B cell (primary cell): ENCODE data around the gene PLAAT4. TPM values are rescaled to one million over a fixed set of nuclear protein-coding genes. Genes with fewer than 3 reads are reported as not detected.

Experiments used
- ATAC-seq: fragments of 200-7000 bp; cut with Tn5 transposase; one replicate; pipeline ENCODE4 v1.10.0; 2021; ENCODE audit warnings: low read depth, mild to moderate bottlenecking, moderate number of reproducible peaks, moderate library complexity
- CTCF ChIA-PET: fragments of 350-600 bp; sonication (Branson Sonifier 250); formaldehyde crosslinking; loops from one replicate; lab custom pipeline; 2021; ENCODE audit warnings: antibody characterized with exemption, inconsistent platforms; lab: Charles Lee
- POLR2A ChIA-PET: fragments of 350-600 bp; sonication (Branson Sonifier 250); formaldehyde crosslinking; loops from one replicate; lab custom pipeline; 2021; ENCODE audit warnings: antibody characterized with exemption; lab: Charles Lee
- DNase-seq: peaks from one replicate; pipeline ENCODE4 v3.0.0; 2013
- H2AFZ ChIP-seq: 2 replicates; pipeline ENCODE4 v1.6.1; 2012; ENCODE audit warnings: mild to moderate bottlenecking, low read depth, low read length; ENCODE audit not compliant: insufficient read depth, poor library complexity, severe bottlenecking
- H3K27ac ChIP-seq, 2 donors: 1 replicate in 1 of 2; 2 replicates in 1 of 2; pipeline ENCODE4 v1.5.1; 2012 to 2013; ENCODE audit warnings: low read length in 2 of 2, mild to moderate bottlenecking in 2 of 2, moderate library complexity in 1 of 2
- H3K27me3 ChIP-seq, 4 experiments: fragments of 200-600 bp in 1 of 4; sonication (generic) in 1 of 4; replicated peaks in 1 of 4; 1 replicate in 2 of 4; 2 replicates in 2 of 4; pipeline versions ENCODE4 v1.6.1 to v1.7.0; 2013 to 2016; ENCODE audit warnings: low read length in 3 of 4, mild to moderate bottlenecking in 2 of 4, mixed read lengths in 1 of 4, moderate library complexity in 1 of 4; ENCODE audit not compliant: insufficient read depth in 4 of 4, control insufficient read depth in 3 of 4; ENCODE audit errors: control extremely low read depth in 1 of 4
- H3K36me3 ChIP-seq, 2 experiments: replicated peaks in 1 of 2; 1 replicate in 1 of 2; 2 replicates in 1 of 2; pipeline versions ENCODE4 v1.6.1 to v1.7.1; 2013; ENCODE audit warnings: low read length in 1 of 2; ENCODE audit not compliant: insufficient read depth in 2 of 2, control insufficient read depth in 1 of 2; ENCODE audit errors: control extremely low read depth in 1 of 2, extremely low read depth in 1 of 2
- H3K4me1 ChIP-seq, 2 donors: fragments of 200-600 bp in 1 of 2; sonication (generic) in 1 of 2; 1 replicate in 1 of 2; 2 replicates in 1 of 2; pipeline versions ENCODE4 v1.5.1 to v1.6.1; 2013 to 2017; ENCODE audit warnings: low read length in 2 of 2; ENCODE audit not compliant: control insufficient read depth in 2 of 2, insufficient read depth in 2 of 2
- H3K4me2 ChIP-seq: replicated peaks from 2 replicates; pipeline ENCODE3; 2012; ENCODE audit warnings: mild to moderate bottlenecking, low read depth, low read length; ENCODE audit not compliant: poor library complexity, severe bottlenecking
- H3K4me3 ChIP-seq, 5 experiments: fragments of 200-600 bp in 1 of 5; sonication (generic) in 1 of 5; 1 replicate in 3 of 5; 2 replicates in 2 of 5; pipeline versions ENCODE4 v1.5.1 to v1.7.0; 2011 to 2016; ENCODE audit warnings: low read length in 4 of 5, mild to moderate bottlenecking in 4 of 5, low read depth in 2 of 5, control low read depth in 1 of 5, moderate library complexity in 1 of 5; ENCODE audit not compliant: insufficient read depth in 1 of 5; ENCODE audit errors: control extremely low read depth in 1 of 5, extremely low read depth in 1 of 5
- H3K79me2 ChIP-seq: fragments of 200-600 bp; sonication (generic); one replicate; pipeline ENCODE4 v1.6.0; 2016; ENCODE audit warnings: low read length; ENCODE audit not compliant: control insufficient read depth, insufficient read depth
- H3K9ac ChIP-seq: fragments of 200-600 bp; sonication (generic); 2 replicates; pipeline ENCODE4 v1.6.1; 2017; ENCODE audit warnings: mild to moderate bottlenecking, low read length, moderate library complexity
- H3K9me3 ChIP-seq, 3 donors: one replicate each; pipeline versions ENCODE4 v1.6.1 to v1.7.1; 2013; ENCODE audit warnings: low read length in 2 of 3; ENCODE audit not compliant: control insufficient read depth in 2 of 3, insufficient read depth in 1 of 3; ENCODE audit errors: control extremely low read depth in 1 of 3
- H4K20me1 ChIP-seq: 2 replicates; pipeline ENCODE4 v1.6.0; 2012; ENCODE audit warnings: mild to moderate bottlenecking, low read length; ENCODE audit not compliant: insufficient read depth, control insufficient read depth, poor library complexity, severe bottlenecking
- H3K27ac Mint-ChIP-seq: one replicate; pipeline ENCODE4 v1.8.0; 2021; ENCODE audit warnings: mixed read lengths
- H3K27me3 Mint-ChIP-seq: one replicate; pipeline ENCODE4 v1.8.0; 2021; ENCODE audit warnings: mixed read lengths
- H3K4me1 Mint-ChIP-seq: one replicate; pipeline ENCODE4 v1.8.0; 2021; ENCODE audit warnings: mixed read lengths
- H3K4me3 Mint-ChIP-seq: one replicate; pipeline ENCODE4 v1.8.0; 2021; ENCODE audit warnings: mixed read lengths
- H3K9me3 Mint-ChIP-seq: one replicate; pipeline ENCODE4 v1.8.0; 2022; ENCODE audit warnings: mixed read lengths; ENCODE audit not compliant: insufficient read depth
- EZH2 ChIP-seq: IDR thresholded peaks from 2 replicates; pipeline ENCODE4 v1.6.1; 2012; ENCODE audit warnings: borderline replicate concordance, low read depth, mild to moderate bottlenecking, moderate library complexity, low read length; ENCODE audit not compliant: insufficient read depth, poor library complexity, severe bottlenecking
- WGBS: methylation state at CpG from one replicate; pipeline ENCODE4 v1.1.5; 2013; ENCODE audit warnings: missing lambda C conversion rate; ENCODE audit not compliant: insufficient coverage; 5-methylcytosine and 5-hydroxymethylcytosine counted together
- intact Hi-C: fragments of 100-400 bp; cut with micrococcal nuclease; formaldehyde crosslinking; loops from one replicate; pipeline ENCODE4 v1.10.0; 2022
- polyA plus RNA-seq: library from polyadenylated mRNA; depleted of rRNA; stranded (reverse); fragments of >200 nt; gene quantifications from 2 replicates; pipeline ENCODE4 v1.2.3, GENCODE V29; 2012
- total RNA-seq, 2 donors: library from RNA; stranded (reverse); fragments of 120-200 nt in 1 of 2; gene quantifications; 1 replicate in 1 of 2; 2 replicates in 1 of 2; pipeline versions ENCODE4 v1.2.3 to v1.2.4, GENCODE V29; 2013 to 2022
- TF ChIP-seq, protein P1 (sequence below): fragments of 200-600 bp; IDR thresholded peaks from one replicate; pipeline ENCODE4 v1.8.0; 2022; ENCODE audit warnings: antibody characterized with exemption, mild to moderate bottlenecking

PLAAT4 gene
- total and polyA plus RNA-seq, 2 donors (not counting 1 experiment from before 2014, with no cell fraction given), result 13.1 to 35.0 TPM

DNA sequence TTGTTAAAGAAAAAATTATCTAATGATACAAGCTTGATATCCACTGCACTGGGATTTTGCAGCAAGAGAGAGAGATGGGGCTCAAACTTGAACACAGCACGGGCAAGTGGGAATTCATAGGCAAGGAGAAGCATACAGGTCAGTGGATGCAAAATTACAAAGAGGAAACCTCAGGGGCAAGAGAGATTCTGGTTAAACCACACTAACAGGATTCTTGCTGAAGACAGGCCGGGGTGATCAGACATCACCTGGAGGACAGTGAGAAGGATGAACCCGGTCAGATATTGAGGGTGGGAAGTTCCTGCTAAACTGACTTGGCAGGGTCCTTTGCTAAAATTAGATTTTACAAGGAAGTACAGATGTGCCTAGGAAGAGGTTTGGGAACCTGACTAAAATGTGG, 2.5 kb upstream of the PLAAT4 start:
- Histone ChIP-seq H3K4me3 (no peak overlapping the region), H3K4me1 (peaks cover 29 to 42% of the 10 kb centered on the region in 2 donors), H3K79me2 (peaks cover 13% of the 10 kb centered on the region), H3K4me2 (no peak overlapping the region), H2AFZ (no peak overlapping the region), H4K20me1 (no peaks in the 10 kb centered on the region), H3K36me3 (no peaks in the 10 kb centered on the region), H3K9me3 (no peaks in the 10 kb centered on the region), H3K27me3 (no peaks in the 10 kb centered on the region), H3K27ac (no peak overlapping the region), H3K9ac (no peak overlapping the region)
- TF ChIP-seq, protein P1, sequence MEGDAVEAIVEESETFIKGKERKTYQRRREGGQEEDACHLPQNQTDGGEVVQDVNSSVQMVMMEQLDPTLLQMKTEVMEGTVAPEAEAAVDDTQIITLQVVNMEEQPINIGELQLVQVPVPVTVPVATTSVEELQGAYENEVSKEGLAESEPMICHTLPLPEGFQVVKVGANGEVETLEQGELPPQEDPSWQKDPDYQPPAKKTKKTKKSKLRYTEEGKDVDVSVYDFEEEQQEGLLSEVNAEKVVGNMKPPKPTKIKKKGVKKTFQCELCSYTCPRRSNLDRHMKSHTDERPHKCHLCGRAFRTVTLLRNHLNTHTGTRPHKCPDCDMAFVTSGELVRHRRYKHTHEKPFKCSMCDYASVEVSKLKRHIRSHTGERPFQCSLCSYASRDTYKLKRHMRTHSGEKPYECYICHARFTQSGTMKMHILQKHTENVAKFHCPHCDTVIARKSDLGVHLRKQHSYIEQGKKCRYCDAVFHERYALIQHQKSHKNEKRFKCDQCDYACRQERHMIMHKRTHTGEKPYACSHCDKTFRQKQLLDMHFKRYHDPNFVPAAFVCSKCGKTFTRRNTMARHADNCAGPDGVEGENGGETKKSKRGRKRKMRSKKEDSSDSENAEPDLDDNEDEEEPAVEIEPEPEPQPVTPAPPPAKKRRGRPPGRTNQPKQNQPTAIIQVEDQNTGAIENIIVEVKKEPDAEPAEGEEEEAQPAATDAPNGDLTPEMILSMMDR, result no peak
- no peak for TF ChIP-seq EZH2
- ChIA-PET POLR2A (no interaction called here), CTCF (no interaction called here)
- Mint-ChIP-seq H3K4me1 (peaks cover 47% of the 10 kb centered on the region), H3K9me3 (no peaks in the 10 kb centered on the region), H3K27ac (no peak overlapping the region), H3K27me3 (no peaks in the 10 kb centered on the region), H3K4me3 (no peak overlapping the region)
- 61% methylated on average over 2 of the region's 3 CpGs for WGBS
- no peak for ATAC-seq
- intact Hi-C loops, result no loop called here
- no peak for DNase-seq

DNA sequence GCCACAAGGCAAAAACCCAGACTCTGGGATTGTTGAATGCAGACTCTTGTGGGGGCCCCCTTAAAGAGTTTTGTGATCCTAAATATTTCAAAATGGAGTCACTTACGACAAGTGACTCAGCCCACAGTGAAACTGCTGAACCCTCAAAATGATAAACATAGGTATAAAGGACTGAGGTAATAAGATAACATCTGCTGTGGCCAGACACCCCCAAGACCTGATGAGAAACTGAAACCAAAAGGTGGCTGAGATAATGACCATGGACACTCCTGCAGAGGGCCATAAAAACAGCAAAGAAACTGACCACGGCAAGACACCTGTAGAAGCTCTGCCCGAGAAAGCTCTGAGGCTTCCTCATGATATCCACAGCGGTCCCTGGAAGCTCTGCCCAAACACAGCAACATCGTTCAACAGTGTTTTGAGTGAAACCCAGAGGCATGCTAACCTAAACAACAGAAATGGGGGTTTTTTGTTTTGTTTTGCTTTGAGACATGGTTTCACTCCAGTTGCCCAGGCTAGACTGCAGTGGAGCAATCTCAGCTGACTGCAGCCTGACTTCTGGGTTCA, 1.6 kb upstream of the PLAAT4 start:
- CTCF ChIA-PET, result no interaction called here

More for the DNA sequence above, 1.6 kb upstream of the PLAAT4 start:
- no peak overlapping the region for H3K4me3 ChIP-seq
- H3K9me3 ChIP-seq, result no peaks in the 10 kb centered on the region
- peak overlapping the region; percentile 56 for H3K27ac Mint-ChIP-seq
- no peak for DNase-seq
- H3K9me3 Mint-ChIP-seq, result no peaks in the 10 kb centered on the region
- H3K4me2 ChIP-seq, result no peak overlapping the region
- 100% methylated on average over 1 of the region's 5 CpGs for WGBS
- no peak for TF ChIP-seq EZH2
- TF ChIP-seq, protein P1, result no peak
- no peak overlapping the region for H3K9ac ChIP-seq
- POLR2A ChIA-PET, result no interaction called here
- H3K27me3 Mint-ChIP-seq, result no peaks in the 10 kb centered on the region
- H3K27ac ChIP-seq, result no peak overlapping the region
- H3K4me1 Mint-ChIP-seq, result peaks cover 47% of the 10 kb centered on the region
- H3K4me3 Mint-ChIP-seq, result peak overlapping the region; percentile 19
- H2AFZ ChIP-seq, result no peak overlapping the region
- no peak for ATAC-seq
- no peaks in the 10 kb centered on the region for H3K27me3 ChIP-seq
- H3K36me3 ChIP-seq, result no peaks in the 10 kb centered on the region
- intact Hi-C loops, result no loop called here
- H3K79me2 ChIP-seq, result peaks cover 13% of the 10 kb centered on the region
- no peaks in the 10 kb centered on the region for H4K20me1 ChIP-seq
- peaks cover 29 to 42% of the 10 kb centered on the region in 2 donors for H3K4me1 ChIP-seq
